ENCODE results near the gene JOSD2.

DNA sequence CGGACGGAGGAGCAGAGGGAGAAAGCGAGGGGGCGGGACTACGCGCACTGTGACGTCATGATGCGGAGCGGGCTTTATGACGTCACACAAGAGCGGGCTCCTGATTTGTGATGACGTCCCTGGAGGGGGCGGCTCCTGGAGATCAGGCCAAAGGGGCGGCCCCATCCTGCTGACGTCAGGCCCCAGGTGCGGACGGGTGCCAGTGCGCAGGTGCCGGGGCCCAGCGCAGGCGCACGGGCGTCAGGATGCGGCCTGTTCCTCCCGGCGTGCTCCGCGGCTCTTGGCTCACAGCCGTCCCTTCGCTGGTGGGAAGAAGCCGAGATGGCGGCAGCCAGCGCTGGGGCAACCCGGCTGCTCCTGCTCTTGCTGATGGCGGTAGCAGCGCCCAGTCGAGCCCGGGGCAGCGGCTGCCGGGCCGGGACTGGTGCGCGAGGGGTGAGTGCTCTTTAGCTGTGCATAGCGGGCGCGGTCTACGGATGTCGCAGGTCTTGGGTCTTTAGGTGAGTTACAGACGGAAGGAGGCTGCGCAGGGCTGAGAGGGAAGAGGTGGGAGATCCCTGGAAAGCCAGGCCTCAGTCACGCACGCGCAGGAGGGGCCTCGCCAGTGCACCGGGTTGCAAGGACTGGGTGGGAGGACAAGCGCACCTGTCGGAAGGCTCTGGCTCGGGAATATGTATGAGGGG, 34.6 kb downstream of the JOSD2 start, which contains the start of the genes EMC10 and GARIN5A:
- no peak for TF ChIP-seq CTCF (IDR thresholded peaks at IDR 0.05)
- TF ChIP-seq ZFX (IDR thresholded peaks at IDR 0.05; ENCODE audit: borderline replicate concordance): no peak

Measured in 22Rv1 (cell line).